Esophagus muscularis mucosa (tissue), 3 donors: ENCODE measurements around the gene CSRP1.

Experiments used
- EP300 ChIP-seq: sonication (generic); formaldehyde crosslinking; IDR thresholded peaks from one replicate; pipeline ENCODE4 v1.6.1; 2017; ENCODE audit warnings: antibody characterized with exemption
- TF ChIP-seq, protein P1 (sequence below), 3 experiments: fragments of 200-600 bp in 2 of 3; fragments of 450-650 bp in 1 of 3; sonication (generic) in 2 of 3; IDR thresholded peaks; one replicate each; pipeline ENCODE4 v1.5.1; 2017 to 2019; ENCODE audit warnings: antibody characterized with exemption in 3 of 3, mild to moderate bottlenecking in 2 of 3, moderate library complexity in 1 of 3

DNA sequence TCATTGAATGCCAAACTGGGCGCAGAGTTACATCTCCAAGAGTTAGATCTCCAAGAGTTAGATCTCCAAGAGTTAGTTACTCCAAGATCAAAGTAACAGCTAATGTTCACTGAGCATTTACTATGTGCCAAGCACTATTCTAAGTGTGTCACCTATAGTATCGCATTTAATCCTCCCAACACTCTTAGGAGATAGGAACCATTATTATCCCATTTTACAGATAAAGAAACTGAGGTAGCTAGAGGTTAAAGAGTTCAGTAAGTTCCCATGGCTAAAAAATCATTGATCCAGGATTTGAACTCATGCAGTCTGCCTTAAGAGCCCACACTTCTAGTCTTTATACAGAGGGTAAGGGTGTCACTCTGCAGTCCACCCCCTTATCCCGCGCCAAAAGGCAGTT lies 30.5 kb upstream of the CSRP1 start:
- TF ChIP-seq, protein P1, sequence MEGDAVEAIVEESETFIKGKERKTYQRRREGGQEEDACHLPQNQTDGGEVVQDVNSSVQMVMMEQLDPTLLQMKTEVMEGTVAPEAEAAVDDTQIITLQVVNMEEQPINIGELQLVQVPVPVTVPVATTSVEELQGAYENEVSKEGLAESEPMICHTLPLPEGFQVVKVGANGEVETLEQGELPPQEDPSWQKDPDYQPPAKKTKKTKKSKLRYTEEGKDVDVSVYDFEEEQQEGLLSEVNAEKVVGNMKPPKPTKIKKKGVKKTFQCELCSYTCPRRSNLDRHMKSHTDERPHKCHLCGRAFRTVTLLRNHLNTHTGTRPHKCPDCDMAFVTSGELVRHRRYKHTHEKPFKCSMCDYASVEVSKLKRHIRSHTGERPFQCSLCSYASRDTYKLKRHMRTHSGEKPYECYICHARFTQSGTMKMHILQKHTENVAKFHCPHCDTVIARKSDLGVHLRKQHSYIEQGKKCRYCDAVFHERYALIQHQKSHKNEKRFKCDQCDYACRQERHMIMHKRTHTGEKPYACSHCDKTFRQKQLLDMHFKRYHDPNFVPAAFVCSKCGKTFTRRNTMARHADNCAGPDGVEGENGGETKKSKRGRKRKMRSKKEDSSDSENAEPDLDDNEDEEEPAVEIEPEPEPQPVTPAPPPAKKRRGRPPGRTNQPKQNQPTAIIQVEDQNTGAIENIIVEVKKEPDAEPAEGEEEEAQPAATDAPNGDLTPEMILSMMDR (IDR thresholded peaks at IDR 0.05), result no peak
- TF ChIP-seq EP300, result no peak
